ENCODE results near the gene DAAM1. TPM values are rescaled to one million over a fixed set of nuclear protein-coding genes. Genes with fewer than 3 reads are reported as not detected.

Gene DAAM1
- total RNA-seq, 1 donor from 2014 or later = 42.0 TPM

GRCh38 chr14:59199614-59200013, 11.1 kb downstream of the DAAM1 start:
- TF ChIP-seq CTCF (IDR thresholded peaks at IDR 0.05) = no peak
- TF ChIP-seq POLR2AphosphoS5 (IDR thresholded peaks at IDR 0.05; ENCODE audit: insufficient read depth in 1 of 2, low read depth in 1 of 2) = no peak
- Histone ChIP-seq H3K9me3 (no peaks in the 10 kb centered on the region), H3K4me3 (no peak overlapping the region), H3K27ac (peak overlapping the region; percentile 37), H3K4me1 (peaks cover 38% of the 10 kb centered on the region), H3K27me3 (no peaks in the 10 kb centered on the region), H3K36me3 (no peaks in the 10 kb centered on the region)
- no peak for DNase-seq (ENCODE audit: extremely low spot score in 2 of 2)
- intact Hi-C loops (cut with DNase I) = loop anchor here (10.0 kb wide), 1 partner anchor 55 kb away; no protein-coding TSS in a partner anchor

GRCh38 chr14:59200195-59200594, 11.7 kb downstream of the DAAM1 start:
- DNase-seq (ENCODE audit: extremely low spot score in 2 of 2) = no peak
- Histone ChIP-seq H3K27me3 (no peaks in the 10 kb centered on the region), H3K4me1 (peaks cover 42% of the 10 kb centered on the region), H3K4me3 (no peak overlapping the region), H3K9me3 (no peaks in the 10 kb centered on the region), H3K36me3 (no peaks in the 10 kb centered on the region), H3K27ac (peak overlapping the region; percentile 37)
- intact Hi-C loops (cut with DNase I) = no loop called here
- no peak for TF ChIP-seq POLR2AphosphoS5 (IDR thresholded peaks at IDR 0.05; ENCODE audit: insufficient read depth in 1 of 2, low read depth in 1 of 2)
- TF ChIP-seq CTCF (IDR thresholded peaks at IDR 0.05) = no peak
- TF ChIP-seq POLR2A (IDR thresholded peaks at IDR 0.05) = no peak

- DNase-seq (ENCODE audit: extremely low spot score in 2 of 2) = no peak
- no peaks in the 10 kb centered on the region for H3K9me3 ChIP-seq
- intact Hi-C loops (cut with DNase I) = no loop called here
- H3K27me3 ChIP-seq = no peaks in the 10 kb centered on the region
- TF ChIP-seq POLR2A (IDR thresholded peaks at IDR 0.05) = no peak
- TF ChIP-seq POLR2AphosphoS5 (IDR thresholded peaks at IDR 0.05; ENCODE audit: insufficient read depth in 1 of 2, low read depth in 1 of 2) = no peak
- no peak for TF ChIP-seq CTCF (IDR thresholded peaks at IDR 0.05)
- H3K27ac ChIP-seq = no peak overlapping the region
- H3K4me3 ChIP-seq = no peak overlapping the region
- H3K4me1 ChIP-seq = peaks cover 49% of the 10 kb centered on the region
- H3K36me3 ChIP-seq = no peaks in the 10 kb centered on the region
These were observed 13.6 kb downstream of the DAAM1 start for GRCh38 chr14:59202031-59202430.

- Histone ChIP-seq H3K4me1 (peaks cover 46% of the 10 kb centered on the region), H3K27me3 (no peaks in the 10 kb centered on the region), H3K36me3 (no peaks in the 10 kb centered on the region), H3K4me3 (no peak overlapping the region), H3K9me3 (no peaks in the 10 kb centered on the region), H3K27ac (no peak overlapping the region)
- no peak for DNase-seq (ENCODE audit: extremely low spot score in 2 of 2)
- TF ChIP-seq POLR2A (IDR thresholded peaks at IDR 0.05) = no peak
- no peak for TF ChIP-seq POLR2AphosphoS5 (IDR thresholded peaks at IDR 0.05; ENCODE audit: insufficient read depth in 1 of 2, low read depth in 1 of 2)
- no peak for TF ChIP-seq CTCF (IDR thresholded peaks at IDR 0.05)
- intact Hi-C loops (cut with DNase I) = no loop called here
These were observed 15.8 kb downstream of the DAAM1 start for GRCh38 chr14:59204305-59204704.

- intact Hi-C loops (cut with DNase I) = no loop called here
- TF ChIP-seq POLR2A (IDR thresholded peaks at IDR 0.05) (no peak), CTCF (IDR thresholded peaks at IDR 0.05) (no peak), POLR2AphosphoS5 (IDR thresholded peaks at IDR 0.05; ENCODE audit: insufficient read depth in 1 of 2, low read depth in 1 of 2) (no peak)
These were observed 18.4 kb downstream of the DAAM1 start for GRCh38 chr14:59206892-59207291.

More at GRCh38 chr14:59206892-59207291, 18.4 kb downstream of the DAAM1 start:
- H3K27ac ChIP-seq = no peak overlapping the region
- no peaks in the 10 kb centered on the region for H3K36me3 ChIP-seq
- H3K4me1 ChIP-seq = peaks cover 43% of the 10 kb centered on the region
- H3K9me3 ChIP-seq = no peaks in the 10 kb centered on the region
- no peak for DNase-seq (ENCODE audit: extremely low spot score in 2 of 2)
- no peaks in the 10 kb centered on the region for H3K27me3 ChIP-seq
- H3K4me3 ChIP-seq = no peak overlapping the region
